ENCODE measurements around the gene NAALADL2.
"Not testable (repeated sequence)": the region's sequence is repeated elsewhere in the genome, so short reads cannot be mapped to it uniquely, and the experiment has no call there.

NAALADL2 gene

DNA sequence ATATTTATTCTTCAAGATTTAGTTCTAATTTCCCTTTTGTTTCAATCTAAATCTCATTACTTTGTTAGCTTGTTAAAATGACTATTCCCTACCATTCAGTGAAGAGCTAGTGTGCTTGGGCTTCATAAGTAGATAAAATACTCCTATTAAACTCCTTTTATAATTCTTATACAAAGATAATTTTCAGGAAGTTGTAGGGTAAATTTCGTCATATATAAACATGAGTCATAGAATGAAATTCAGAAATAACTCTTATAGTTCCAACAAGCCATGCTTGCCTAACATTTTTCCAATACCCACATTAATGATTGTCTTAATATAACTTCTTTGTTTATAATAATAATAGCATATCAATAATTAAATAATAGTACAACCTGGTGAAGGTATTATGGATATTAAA is 407.3 kb downstream of the NAALADL2 start:
- DNase-seq (ENCODE audit: low read depth), result no peak

DNA sequence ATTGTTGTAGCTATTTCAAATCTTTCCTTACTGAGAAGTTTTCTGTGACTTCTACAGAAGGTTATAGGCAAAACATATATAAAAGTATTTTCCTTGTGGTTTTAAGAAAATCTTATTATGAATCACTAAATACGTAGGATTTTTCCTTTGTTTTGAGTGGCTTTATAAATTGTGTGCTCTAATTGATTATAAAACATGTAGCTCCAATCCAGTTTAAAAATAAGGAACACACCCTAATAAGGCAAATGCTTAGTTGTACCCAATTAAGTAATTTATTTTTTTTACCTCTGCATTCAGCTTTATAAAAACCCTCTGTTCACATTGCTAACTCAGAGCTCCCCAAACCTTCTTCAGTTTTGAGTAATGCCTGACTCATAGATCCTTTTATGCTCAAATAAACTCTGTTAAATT is 408.0 kb downstream of the NAALADL2 start:
- DNase-seq (ENCODE audit: low read depth), result no peak

DNA sequence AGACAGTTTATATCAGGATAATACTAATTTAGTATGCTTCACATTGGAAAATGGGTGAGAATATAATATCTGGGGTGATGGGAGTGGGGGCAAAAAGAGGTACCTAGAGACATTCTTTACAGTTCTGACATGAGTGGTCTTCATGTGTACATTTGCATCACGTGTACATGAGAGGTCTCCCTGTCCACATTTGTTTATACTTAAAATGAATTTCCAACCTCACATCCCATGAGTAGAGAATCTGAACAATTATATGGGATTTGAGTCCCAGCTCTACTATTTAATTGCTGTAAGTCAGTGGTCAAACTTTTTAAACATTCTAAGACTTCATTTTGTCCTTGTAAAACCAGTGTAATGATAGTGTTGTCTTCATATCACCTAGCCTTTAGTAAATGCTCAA is 408.4 kb downstream of the NAALADL2 start:
- no peak for DNase-seq (ENCODE audit: low read depth)

DNA sequence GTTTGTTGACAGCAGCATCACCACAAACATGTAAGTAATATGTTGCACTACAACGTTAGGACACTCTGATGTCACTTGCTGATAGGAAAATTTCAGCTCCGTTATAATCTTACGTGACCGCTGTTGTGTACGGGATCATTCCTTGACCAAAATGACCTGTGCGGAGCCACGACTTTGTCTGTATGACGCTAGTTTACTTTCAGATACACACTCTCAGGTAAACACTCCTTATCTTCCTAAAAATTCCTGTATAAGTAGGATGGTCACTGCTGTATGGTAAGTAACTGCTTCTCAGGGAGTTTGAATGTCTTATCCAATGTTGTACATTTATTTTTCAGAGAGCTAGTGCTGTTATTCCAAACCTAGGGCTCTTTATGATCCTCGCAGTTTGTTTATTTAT is 410.3 kb downstream of the NAALADL2 start:
- no peak for DNase-seq (ENCODE audit: low read depth)

DNA sequence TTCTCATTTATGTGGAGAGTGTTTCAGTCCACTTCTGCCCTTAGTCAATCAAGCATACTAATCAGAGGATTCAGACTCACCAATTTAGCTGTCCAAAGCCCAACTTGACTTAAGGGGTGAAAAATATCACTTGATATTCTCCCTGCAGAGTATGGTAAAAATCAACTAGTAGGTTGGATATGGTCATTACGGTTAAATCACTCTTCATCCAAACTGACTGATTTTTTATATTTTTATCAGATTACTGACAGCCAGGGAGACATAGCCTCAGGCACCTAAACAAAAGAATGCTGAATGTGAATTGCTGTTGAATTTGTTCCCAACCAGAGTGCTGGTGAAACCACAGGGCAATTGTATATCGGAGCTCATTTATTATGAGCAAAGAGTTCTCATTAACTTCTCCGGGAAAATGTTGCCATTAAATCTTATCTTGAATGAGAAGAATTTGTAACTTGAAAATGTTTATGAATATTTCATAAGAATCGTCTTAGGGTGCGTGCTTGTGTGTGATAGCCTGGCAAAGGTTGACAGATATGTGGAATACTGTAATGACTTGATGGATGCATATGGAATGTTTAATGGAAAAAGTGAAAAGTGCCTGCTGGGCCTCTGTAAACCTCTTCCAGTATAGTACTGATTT is 411.2 kb downstream of the NAALADL2 start:
- no peak for DNase-seq (ENCODE audit: low read depth)

DNA sequence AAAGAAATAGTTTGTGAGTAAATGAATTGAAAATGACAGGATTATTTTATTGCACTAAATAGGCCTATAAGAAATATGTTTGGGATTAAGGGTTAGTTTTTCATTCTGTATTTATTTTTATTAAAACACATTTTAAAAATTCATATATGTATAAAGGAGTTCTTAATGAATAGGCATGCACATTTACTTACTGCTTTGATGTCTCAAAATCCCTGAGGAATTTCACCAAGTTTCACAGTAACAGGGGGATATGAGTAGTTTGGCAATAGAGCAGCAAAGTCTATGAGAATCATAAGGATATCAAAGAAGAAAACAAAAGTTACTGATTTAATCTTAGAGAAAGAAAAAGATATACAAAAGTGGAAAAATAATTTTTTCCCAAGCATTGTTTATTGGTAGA is 411.7 kb downstream of the NAALADL2 start:
- no peak for DNase-seq (ENCODE audit: low read depth)

DNA sequence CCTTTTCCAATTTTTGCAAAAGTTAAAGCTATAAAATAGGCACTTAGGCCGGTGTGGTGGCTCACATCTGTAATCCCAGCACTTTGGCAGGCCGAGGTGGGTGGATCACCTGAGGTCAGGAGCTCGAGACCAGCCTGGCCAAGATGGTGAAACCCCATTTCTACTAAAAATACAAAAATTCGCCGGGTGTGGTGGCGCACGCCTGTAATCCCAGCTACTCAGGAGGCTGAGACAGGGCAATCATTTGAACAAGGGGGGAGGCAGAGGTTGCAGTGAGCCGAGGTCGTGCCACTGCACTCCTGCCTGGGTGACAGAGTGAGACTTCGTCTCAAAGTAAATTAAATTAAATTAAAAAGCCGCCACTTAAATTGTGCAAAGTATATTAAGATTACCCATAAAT is 412.3 kb downstream of the NAALADL2 start:
- not testable (repeated sequence) for DNase-seq (ENCODE audit: low read depth)

DNA sequence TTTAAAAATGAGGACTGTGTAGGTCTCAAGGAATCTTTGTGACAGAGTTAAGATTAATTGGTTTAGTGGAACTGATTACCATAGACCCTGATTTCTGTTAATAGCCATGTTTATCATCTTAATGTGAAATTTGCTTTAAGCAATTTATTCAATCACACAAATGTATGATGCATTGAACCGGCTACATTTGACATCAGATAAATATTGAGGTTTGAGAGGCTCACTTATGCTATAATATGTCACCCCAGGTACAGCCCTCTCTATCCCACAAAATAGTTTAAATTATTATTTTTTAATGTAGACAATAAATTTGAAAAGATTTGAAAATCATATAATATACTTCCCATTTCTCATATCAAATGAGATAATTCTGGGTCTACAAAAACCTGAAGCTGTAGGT is 413.3 kb downstream of the NAALADL2 start:
- DNase-seq (ENCODE audit: low read depth), result no peak

DNA sequence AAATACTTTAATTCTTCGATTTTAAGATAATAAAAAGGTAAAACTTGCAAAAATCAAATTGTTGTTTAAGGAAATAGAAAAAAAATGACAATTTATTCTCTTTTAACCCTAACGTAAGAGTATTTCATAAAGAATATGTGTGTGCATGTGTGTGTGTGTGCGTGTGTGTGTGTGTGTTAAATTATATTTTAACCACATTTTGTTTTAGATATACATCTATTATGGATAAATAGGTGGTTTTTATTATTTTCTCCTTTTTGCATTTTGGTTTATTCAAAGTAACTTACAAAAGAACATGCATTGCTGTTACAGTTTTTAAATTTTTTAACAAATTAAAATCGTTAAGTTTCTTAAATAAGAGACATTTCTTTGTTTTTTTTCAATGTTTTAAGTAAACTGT is 414.4 kb downstream of the NAALADL2 start:
- no peak for DNase-seq (ENCODE audit: low read depth)

DNA sequence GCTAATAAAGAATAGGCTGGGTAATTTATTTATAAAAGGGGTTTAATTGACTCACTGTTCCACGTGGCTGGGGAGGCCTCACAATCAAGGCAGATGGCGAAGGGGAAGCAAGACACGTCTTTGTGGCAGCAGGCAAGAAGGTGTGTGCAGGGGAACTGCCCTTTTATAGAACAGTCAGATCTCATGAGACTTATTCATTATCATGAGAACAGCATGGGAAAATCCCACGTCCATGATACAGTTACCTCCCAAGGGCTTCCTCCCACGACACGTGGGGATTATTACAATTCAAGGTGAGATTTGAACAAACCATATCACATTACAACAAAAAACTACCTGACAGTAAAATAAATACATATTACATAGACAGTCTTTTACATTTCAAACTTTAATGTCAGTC is 414.9 kb downstream of the NAALADL2 start:
- DNase-seq (ENCODE audit: low read depth), result no peak

DNA sequence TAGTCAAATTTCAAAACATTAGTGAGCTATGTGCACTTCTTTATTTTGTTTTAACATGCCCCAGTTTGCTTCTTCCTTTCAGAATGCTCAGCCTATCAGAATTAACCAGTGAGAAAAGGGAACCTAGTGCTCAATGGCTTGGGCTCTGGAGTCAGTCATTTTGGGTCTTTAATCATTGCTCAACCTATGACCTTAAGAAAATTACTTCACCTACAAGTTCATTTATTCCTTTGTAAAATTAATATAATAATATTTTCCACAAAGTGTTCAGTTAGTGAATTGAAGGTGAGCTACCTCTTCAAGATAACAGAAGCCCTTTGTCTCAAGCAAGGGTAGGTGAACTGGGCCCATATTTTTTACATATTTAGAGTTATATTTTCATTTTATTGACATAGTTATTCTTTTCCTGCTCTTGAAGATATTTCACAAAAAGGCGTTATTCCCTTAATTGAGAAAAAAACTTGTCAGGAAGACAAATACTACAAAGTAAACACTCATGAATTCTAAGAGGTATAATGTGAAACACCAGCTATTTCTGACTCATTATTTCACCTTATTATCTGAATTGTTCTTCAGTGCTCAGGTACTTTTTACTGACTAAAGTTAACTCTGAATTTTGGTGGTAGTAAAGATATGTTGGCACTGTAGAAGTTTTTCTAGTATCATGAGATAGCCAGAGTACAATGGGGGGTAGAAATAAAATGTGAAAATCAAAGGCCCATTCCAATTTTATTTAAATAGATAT is 415.5 kb downstream of the NAALADL2 start:
- no peak for DNase-seq (ENCODE audit: low read depth)

DNA sequence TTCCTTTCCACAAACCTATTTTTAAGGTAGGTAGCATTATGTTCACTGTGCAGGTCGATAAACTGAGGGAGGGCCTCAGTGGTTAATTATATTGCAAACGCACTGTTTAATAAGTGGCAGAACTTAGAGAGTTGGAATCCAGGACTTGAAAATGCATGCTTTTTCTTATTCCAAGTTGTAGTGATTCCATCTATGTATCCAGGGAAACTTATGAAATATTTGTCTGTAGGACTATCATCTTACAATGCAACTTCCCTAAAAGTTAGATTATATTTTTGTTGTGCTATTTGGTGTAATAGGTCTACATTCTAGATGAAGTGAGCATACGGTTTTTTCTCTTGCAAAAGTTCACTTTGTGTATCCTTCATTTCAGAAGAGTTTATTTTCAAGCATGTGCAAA is 419.5 kb downstream of the NAALADL2 start:
- DNase-seq (ENCODE audit: low read depth), result no peak

DNA sequence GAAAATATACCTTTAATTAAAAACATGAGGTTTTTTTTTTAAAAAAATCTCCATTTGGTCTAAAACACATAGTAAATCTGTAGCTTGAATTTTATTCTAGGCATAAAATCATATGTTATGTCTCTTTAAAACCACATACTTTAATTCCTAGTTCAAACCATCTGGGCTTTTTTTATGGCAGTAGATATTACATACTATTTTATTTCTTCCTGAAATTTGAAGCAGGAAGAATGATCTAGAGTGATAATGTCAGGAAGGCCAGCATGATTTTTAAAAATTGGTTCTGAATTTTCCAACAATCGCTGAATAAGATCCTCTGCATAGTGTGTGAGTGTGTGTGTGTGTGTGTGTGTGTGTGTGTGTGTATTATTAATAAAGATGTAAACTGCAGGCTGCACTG is 420.3 kb downstream of the NAALADL2 start:
- no peak for DNase-seq (ENCODE audit: low read depth)

DNA sequence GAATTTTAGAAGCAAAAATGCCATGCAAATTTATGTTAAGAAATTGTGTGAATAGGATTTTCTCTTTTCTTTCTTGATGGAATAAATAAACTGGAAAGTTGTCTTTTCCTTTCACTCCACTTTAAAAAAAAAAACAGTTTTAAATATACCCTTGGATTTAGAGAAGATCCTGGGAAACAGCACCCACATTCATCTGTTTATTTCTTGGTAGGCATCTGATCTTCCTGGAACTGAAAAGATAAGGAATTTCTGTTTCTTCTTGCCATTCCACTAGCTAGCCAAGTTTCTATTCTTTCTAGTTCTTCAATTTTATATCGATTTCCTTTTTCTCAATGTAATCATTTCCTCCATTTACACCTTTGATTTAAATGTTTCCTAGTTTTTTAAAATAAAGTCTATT is 420.8 kb downstream of the NAALADL2 start:
- no peak for DNase-seq (ENCODE audit: low read depth)

DNA sequence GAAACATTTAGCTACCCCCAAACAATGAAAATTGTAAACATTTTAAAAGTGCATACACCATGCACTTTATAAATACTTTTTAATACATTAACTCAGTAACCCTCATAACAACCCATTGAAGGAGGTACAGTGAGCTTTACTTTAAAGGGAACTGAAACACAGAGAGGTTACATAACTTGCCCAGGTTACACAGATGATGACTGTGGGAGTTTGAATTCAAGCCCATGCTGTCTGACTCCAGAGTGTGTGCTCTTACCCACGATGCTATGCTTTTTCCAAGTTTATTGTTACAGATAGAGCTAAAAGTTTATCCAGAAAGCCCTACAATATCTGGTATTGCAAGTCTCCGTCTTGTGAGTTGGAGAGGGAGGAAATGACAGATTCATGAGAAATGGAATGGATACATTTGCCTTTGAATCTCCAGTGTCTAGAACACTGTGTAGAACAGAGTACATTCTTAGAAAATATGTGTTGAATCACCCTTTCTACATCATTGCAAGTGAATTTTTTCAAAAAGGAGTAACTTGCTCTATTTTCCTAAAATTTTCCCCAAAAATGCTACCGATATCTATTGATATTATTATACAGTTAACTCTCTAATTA is 428.3 kb downstream of the NAALADL2 start:
- DNase-seq (ENCODE audit: low read depth), result no peak

DNA sequence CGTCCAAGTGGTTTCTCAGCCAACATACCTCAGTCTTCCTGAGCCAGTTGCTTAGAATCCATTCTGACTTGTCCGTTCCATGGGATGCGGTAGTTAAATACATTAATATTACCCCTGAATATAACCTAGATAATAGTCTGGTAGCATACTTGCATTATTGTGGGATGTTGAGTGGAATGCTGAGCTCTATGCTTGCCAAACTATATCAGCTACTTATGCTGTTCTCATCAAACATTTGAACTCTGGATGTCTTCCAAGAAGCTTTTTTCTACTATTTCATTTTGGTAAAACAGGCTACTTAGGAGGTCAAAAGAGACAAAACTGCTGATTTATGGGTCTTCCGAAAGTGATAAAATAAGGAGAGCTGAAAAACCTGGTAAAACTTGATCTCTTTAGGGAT is 429.5 kb downstream of the NAALADL2 start:
- DNase-seq (ENCODE audit: low read depth), result no peak

DNA sequence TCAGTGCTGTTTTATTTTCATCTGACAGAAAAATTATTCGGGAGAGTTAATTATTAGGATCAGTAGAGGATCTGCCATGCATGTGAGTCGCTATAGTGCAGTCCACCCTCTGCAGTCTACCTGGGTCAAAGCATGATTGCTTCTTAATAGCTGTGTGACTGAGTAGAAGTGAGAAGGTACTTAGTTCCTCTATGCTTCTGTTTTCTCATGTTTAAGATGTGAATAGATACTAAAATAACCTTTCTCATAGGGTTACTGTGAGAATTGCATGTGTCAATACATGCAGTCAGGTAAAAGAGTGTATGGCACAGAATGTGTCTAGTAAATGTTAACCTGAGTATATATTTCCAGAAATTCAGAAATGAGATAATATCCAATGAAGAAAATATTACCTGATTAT is 435.7 kb downstream of the NAALADL2 start:
- no peak for DNase-seq (ENCODE audit: low read depth)

DNA sequence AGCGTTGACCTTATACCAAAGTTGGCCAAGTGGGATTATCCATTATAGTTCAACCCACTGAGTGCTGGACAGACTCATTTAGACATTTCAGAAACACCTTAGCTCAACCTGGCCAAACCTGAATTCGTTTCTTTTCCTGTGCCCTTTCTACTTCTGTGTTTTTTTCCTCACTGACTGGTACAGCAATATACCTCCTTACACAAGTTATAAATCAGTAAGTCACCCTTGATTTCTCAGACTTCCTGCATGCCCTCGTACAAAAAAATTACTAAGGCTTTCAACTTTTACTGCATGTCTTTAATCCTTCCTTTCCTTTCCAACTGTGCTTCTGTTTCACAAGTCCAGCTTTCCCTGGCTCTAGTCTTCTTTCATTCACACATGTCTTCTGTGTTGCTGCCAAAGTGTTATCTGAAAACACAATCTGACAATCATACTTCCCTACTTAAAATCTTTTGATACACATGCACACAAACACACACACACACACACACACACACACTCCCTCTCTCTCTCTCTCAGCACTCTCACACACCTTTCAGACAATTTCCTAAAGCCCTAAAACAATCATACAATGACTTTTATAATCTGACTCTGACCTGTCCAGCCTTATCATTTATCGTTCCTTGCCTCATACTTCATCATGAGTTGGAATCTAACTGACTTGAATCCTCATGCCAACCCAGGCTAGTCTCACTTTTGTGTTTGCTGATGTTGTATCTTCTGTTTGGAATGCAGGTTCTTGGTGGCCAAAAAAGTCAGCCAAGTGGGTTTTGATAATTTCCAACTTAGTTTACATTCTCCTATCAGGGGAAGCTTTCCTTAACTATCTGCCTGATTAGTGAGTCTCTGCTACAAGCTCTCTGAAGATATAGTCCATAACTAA is 436.4 kb downstream of the NAALADL2 start:
- no peak for DNase-seq (ENCODE audit: low read depth)

DNA sequence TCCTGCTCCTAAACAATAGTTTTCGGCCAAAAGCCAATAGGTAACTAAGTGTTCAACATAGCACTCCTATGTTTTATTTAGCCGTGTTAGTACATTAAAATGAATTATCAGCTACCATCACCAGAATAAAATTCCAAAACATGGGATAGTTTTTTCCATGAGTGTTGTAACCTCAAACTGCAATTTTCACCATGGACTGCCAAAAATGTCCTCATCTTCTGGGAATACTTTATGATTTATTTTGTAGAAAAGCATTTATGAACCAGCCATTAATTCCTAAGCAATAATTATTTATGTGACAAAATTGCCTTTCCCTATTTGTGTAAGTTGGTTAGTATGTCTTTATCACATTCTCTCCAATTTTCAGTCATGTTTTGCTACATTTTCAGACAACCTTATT is 438.1 kb downstream of the NAALADL2 start:
- DNase-seq (ENCODE audit: low read depth), result no peak

DNA sequence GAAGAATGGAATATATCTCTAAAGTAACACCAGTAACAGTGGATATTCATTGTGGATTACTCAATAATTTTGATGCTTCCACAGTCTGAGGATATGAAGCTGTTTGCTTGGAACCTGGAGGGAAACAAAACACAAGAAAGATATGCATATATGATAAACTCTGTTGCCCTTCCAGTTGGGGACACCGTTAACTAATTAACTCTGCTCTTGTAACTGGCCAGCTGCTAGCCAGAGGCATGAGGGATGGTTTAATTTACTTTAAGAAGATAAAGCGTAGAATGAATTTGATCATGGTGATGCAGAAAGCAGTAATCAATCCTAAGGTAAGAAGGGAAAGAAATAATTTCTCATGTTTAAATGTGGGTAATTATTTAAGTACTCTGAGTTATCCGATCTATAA is 442.6 kb downstream of the NAALADL2 start:
- no peak for DNase-seq (ENCODE audit: low read depth)

DNA sequence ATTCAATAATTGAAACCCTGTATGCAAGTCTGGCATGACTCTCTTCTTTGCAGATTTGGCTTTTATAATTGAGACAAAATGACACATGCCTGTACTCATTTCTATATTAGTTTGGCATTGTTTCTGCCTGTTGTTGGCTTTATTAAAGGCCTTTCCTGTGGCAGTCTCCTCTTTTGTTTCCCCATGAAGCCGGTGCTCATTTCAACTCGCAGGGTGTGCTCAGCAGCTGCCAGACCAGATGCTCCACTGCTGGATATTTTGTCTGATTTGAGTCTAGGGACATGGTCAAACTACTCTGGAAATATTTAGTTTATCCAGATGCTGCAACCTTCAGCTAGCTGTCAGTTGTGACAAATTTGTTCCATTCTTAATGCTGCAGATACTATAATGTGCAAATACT is 445.3 kb downstream of the NAALADL2 start:
- no peak for DNase-seq (ENCODE audit: low read depth)

DNA sequence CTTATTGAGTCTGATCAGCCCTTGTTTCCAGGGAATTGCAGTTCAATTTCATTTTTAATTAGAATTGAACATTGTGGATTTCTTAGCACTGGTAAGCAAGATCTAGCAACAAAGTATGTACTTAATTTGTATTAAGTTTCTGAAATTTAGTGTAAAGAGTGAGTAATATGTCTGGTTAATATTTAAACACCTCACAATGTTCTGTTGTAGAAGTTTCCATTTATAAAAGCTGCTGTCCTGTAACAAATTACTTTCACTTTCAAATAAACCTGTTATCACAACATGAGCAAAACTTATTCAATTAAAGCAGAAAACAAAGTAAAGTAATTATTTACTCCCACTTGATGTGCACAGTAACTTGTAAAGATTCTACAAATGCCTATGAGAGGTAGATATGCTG is 448.5 kb downstream of the NAALADL2 start:
- no peak for DNase-seq (ENCODE audit: low read depth)

DNA sequence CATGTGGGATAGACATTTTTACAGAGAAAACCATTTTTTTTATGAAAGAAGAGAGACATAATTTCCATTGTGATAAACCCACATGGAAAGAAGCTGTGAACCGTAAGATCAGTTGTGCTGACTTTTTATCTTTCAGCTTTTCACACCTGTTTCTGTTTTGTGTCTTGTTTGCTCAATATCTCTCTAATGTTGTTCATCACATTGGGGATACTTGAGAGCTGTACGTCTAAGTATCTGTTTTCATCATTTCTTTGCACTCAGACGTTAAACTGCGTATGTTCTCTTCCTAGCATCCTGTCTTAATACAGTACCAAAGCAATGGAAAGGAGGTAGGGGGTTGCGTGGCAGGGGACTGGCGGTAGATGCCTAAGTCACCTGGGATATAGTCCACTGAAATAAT is 449.0 kb downstream of the NAALADL2 start:
- no peak for DNase-seq (ENCODE audit: low read depth)
